Activated B cell treated with CpG ODN at 0.5 μM for 24 hours (primary cell): ENCODE measurements around the gene ASNSD1. TPM values are rescaled to one million over a fixed set of nuclear protein-coding genes. Genes with fewer than 3 reads are reported as not detected.
A peak's percentile ranks its signal among the peaks of the same experiment; 100 is the strongest.
"Not testable (repeated sequence)": the region's sequence is repeated elsewhere in the genome, so short reads cannot be mapped to it uniquely, and the experiment has no call there.

Source experiments
- ATAC-seq: fragments of 200-7000 bp; cut with Tn5 transposase; one replicate; pipeline ENCODE4 v1.10.0; 2021; ENCODE audit warnings: low read depth, mild to moderate bottlenecking, moderate library complexity
- CTCF ChIA-PET: fragments of 350-600 bp; sonication (Branson Sonifier 250); formaldehyde crosslinking; loops from one replicate; lab custom pipeline; 2021; ENCODE audit warnings: antibody characterized with exemption; lab: Charles Lee
- POLR2A ChIA-PET: fragments of 350-600 bp; sonication (Branson Sonifier 250); formaldehyde crosslinking; loops from one replicate; lab custom pipeline; 2021; ENCODE audit warnings: antibody characterized with exemption; lab: Charles Lee
- DNase-seq: peaks from one replicate; pipeline ENCODE4 v3.0.0; 2022
- H3K27ac Mint-ChIP-seq: one replicate; pipeline ENCODE4 v1.8.0; 2020; ENCODE audit warnings: mixed read lengths
- H3K27me3 Mint-ChIP-seq: one replicate; pipeline ENCODE4 v1.8.0; 2021; ENCODE audit warnings: mixed read lengths
- H3K36me3 Mint-ChIP-seq: one replicate; pipeline ENCODE4 v1.8.0; 2021; ENCODE audit warnings: low read depth, mixed read lengths
- H3K4me1 Mint-ChIP-seq: one replicate; pipeline ENCODE4 v1.8.0; 2021; ENCODE audit warnings: mixed read lengths
- H3K4me3 Mint-ChIP-seq: one replicate; pipeline ENCODE4 v1.8.0; 2020; ENCODE audit warnings: mild to moderate bottlenecking, mixed read lengths
- H3K9me3 Mint-ChIP-seq: one replicate; pipeline ENCODE4 v1.8.0; 2020; ENCODE audit warnings: mixed read lengths
- CTCF ChIP-seq: fragments of 200-600 bp; IDR thresholded peaks from one replicate; pipeline ENCODE4 v1.8.0; 2022; ENCODE audit warnings: antibody characterized with exemption, mild to moderate bottlenecking
- intact Hi-C: fragments of 100-400 bp; cut with micrococcal nuclease; formaldehyde crosslinking; loops from one replicate; pipeline ENCODE4 v1.15.1; 2024
- total RNA-seq: library from RNA; stranded (reverse); gene quantifications from 2 replicates; pipeline ENCODE4 v1.2.3, GENCODE V29; 2022

Gene ASNSD1
- total RNA-seq, 1 donor from 2014 or later = 27.5 TPM

DNA sequence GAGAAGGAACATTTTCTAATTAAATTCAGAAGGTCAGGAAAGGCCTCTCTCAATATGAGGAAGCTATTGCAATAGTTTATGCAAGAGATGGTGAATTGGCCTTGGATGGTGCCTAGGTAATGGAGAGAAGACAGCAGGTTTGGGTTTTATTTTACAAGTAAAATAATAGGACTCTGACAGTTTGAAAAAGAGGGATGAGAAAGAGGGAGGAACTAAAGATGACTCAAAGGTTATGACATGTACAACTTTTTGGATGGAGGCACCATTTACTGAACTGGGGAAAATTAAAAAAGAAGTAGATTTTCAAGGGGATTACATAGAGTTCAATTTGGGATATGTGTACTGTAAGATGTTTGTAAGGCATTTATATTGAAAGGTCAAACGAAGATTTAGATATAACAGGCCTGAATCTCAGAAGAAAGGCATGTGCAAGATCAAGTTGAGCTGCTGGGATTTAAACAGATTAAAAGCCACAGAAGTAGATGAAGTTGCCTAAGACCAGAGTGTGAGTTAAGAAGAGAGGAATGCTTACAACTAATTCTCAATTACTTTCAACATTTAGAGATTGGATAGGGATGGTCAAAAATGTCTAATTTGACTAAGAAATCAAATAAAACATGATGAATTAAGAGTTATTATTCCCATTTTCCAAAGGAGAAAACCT lies 12.3 kb upstream of the ASNSD1 start:
- ChIA-PET POLR2A (no interaction called here), CTCF (no interaction called here)
- H3K9me3 Mint-ChIP-seq = no peaks in the 10 kb centered on the region
- intact Hi-C loops = no loop called here
- no peak overlapping the region for H3K27ac Mint-ChIP-seq
- no peaks in the 10 kb centered on the region for H3K36me3 Mint-ChIP-seq
- no peak overlapping the region for H3K4me3 Mint-ChIP-seq
- no peak for TF ChIP-seq CTCF
- DNase-seq (no peak), ATAC-seq (no peak)
- no peaks in the 10 kb centered on the region for H3K27me3 Mint-ChIP-seq
- H3K4me1 Mint-ChIP-seq = no peaks in the 10 kb centered on the region

GRCh38 chr2:189651284-189651683 lies 10.0 kb upstream of the ASNSD1 start:
- TF ChIP-seq CTCF = no peak
- no peak overlapping the region for H3K4me3 Mint-ChIP-seq
- H3K27me3 Mint-ChIP-seq = no peaks in the 10 kb centered on the region
- POLR2A ChIA-PET = no interaction called here
- CTCF ChIA-PET = no interaction called here
- DNase-seq (no peak), ATAC-seq (no peak)
- H3K9me3 Mint-ChIP-seq = no peaks in the 10 kb centered on the region
- no peaks in the 10 kb centered on the region for H3K4me1 Mint-ChIP-seq
- intact Hi-C loops = no loop called here
- no peak overlapping the region for H3K27ac Mint-ChIP-seq
- no peaks in the 10 kb centered on the region for H3K36me3 Mint-ChIP-seq

DNA sequence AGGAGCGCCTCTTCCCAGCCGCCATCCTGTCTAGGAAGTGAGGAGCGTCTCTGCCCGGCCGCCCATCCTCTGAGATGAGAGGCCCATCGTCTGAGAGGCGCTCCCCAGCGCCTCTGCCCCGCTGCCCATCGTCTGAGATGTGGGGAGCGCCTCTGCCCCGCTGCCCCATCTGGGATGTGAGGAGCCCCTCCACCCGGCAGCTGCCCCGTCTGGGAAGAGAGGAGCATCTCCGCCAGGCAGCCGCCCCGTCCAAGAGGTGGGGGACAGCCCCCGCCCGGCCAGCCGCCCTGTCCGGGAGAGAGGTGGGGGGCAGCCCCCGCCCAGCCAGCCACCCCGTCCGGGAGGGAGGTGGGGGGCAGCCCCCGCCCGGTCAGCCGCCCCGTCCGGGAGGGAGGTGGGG lies 7.8 kb upstream of the ASNSD1 start:
- ATAC-seq, H3K27ac Mint-ChIP-seq, CTCF ChIA-PET, H3K4me3 Mint-ChIP-seq, POLR2A ChIA-PET, intact Hi-C loops, DNase-seq, H3K9me3 Mint-ChIP-seq, H3K27me3 Mint-ChIP-seq, H3K36me3 Mint-ChIP-seq: not testable (repeated sequence)
- H3K4me1 Mint-ChIP-seq = peaks cover 11% of the 10 kb centered on the region

DNA sequence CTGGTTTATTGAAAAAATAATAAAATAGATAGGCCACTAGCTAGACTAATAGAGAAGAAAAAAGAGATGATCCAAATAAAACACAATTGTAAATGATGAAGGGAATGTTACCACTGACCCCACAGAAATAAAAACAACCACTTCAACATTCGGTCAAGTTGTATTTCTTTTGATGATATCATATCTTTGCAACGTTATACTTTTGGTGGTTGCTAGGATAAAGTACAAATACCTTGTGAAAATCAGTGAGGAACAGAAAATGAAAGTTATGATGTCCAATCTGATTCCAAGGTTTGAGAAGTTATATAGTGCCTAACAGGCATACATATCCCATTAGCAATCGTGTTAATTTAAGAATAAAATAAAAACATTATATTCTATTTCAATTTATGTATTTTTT lies 6.6 kb upstream of the ASNSD1 start:
- POLR2A ChIA-PET = interaction anchor here (0.7 kb wide), 1 partner anchor 154 kb away, joined by 3 read pairs; no protein-coding TSS in a partner anchor
- H3K4me1 Mint-ChIP-seq = peaks cover 15% of the 10 kb centered on the region
- H3K27me3 Mint-ChIP-seq = no peaks in the 10 kb centered on the region
- intact Hi-C loops = no loop called here
- H3K27ac Mint-ChIP-seq = no peak overlapping the region
- no peak overlapping the region for H3K4me3 Mint-ChIP-seq
- no peak for TF ChIP-seq CTCF
- DNase-seq = no peak
- H3K36me3 Mint-ChIP-seq = no peaks in the 10 kb centered on the region
- CTCF ChIA-PET = no interaction called here
- H3K9me3 Mint-ChIP-seq = no peaks in the 10 kb centered on the region
- no peak for ATAC-seq

- ATAC-seq = no peak
- H3K36me3 Mint-ChIP-seq = no peaks in the 10 kb centered on the region
- intact Hi-C loops = no loop called here
These were observed 3.4 kb upstream of the ASNSD1 start for GRCh38 chr2:189657867-189658266.

More at GRCh38 chr2:189657867-189658266, 3.4 kb upstream of the ASNSD1 start:
- Mint-ChIP-seq H3K4me1 (peaks cover 15% of the 10 kb centered on the region), H3K27me3 (no peaks in the 10 kb centered on the region), H3K27ac (peak overlapping the region; percentile 62), H3K4me3 (no peak overlapping the region), H3K9me3 (no peaks in the 10 kb centered on the region)
- CTCF ChIA-PET = interaction anchor here (1.3 to 6.8 kb wide), 4 partner anchors 17 to 105 kb away, joined by 6 to 52 read pairs (median 30); partner anchors contain the start of genes ANKAR and OSGEPL1
- DNase-seq = no peak
- POLR2A ChIA-PET = interaction anchor here (2.9 kb wide), 1 partner anchor 105 kb away, joined by 11 read pairs; the partner anchor contains the start of gene OSGEPL1
- no peak for TF ChIP-seq CTCF
